Thyroid gland (tissue), 4 donors: ENCODE measurements around the gene TMEM269.

ENCODE experiments used
- CTCF ChIP-seq, 6 experiments: fragments of 200-600 bp in 3 of 6; fragments of 450-650 bp in 3 of 6; sonication (generic) in 3 of 6; IDR thresholded peaks; one replicate each; pipeline ENCODE4 v1.5.1; 2016 to 2019; ENCODE audit warnings: antibody characterized with exemption in 6 of 6, mild to moderate bottlenecking in 2 of 6, inconsistent platforms in 1 of 6, moderate library complexity in 1 of 6
- POLR2A ChIP-seq, 2 donors: fragments of 450-650 bp; IDR thresholded peaks; one replicate each; pipeline ENCODE4 v1.6.1; 2017; ENCODE audit warnings: antibody characterized with exemption in 2 of 2, mild to moderate bottlenecking in 2 of 2, moderate library complexity in 1 of 2

GRCh38 chr1:42767510-42768000, 17.2 kb upstream of the TMEM269 start:
- TF ChIP-seq CTCF (IDR thresholded peaks at IDR 0.05), result no peak
- no peak for TF ChIP-seq POLR2A (IDR thresholded peaks at IDR 0.05)
